HG03175 (cell line): ENCODE results near the gene PRDM1.
A peak's percentile ranks its signal among the peaks of the same experiment; 100 is the strongest.

Experiments
- ATAC-seq: cut with Tn5 transposase; IDR thresholded peaks from one replicate; pipeline ENCODE4 v1.9.1; 2021; ENCODE audit warnings: mild to moderate bottlenecking, moderate library complexity; ENCODE audit not compliant: unreplicated experiment

Gene PRDM1

DNA sequence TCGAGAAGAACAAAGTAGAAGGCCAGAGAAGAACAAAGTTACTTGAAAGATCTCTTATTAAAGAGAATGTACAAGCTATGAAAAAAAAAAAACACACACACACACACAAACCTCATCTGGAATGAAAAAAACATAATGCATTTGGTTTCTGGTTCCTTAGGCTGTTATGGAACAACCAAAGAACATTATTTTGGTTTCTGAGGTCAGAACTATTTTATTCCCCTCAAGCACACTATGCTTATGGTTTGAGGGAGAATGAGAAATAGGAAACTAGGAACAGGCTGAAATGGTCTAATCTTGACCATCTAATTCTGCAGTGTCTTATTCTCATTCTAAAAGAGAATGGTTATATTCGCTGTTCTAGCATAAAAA lies 8.8 kb downstream of the PRDM1 start:
- no peak for ATAC-seq

DNA sequence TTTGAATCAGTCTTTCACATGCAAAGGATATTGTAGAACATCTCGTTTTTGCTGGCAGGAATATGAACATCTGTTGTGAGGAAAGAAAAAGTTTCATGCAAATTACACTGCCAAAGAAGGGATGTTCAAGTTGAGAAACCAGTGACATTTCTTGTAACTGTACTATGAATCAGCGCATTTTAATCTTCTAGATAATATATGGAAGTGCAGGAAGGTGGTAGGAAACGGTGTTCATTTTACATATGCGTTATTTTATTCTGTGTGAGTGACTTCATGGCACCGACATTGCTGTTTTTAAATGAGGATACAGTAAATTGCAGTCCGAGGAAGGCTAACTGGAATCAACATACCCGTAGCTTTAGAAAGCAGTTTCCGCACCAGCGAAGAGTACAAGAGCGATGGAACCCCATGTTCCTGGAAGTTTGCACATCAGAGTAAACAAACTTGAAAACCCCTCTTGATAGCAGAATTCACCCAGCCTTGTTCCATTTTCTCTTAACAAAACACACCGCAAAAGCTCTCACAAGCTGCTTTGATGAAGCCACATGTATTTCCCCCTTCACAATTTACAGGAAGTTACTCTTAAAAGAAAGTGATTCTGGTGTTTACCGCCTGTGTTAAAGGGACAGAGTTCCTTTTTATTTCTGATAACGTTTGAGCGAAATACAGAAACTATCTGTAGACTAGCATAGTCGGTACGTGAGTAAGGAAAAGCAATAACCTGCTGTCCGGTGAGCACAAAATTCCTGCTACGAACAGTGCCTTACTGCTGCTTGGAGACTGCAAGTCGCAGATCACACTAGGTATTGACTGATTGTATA lies 11.5 kb downstream of the PRDM1 start:
- ATAC-seq = peak; percentile 50

GRCh38 chr6:106098383-106099234 lies 12.5 kb downstream of the PRDM1 start:
- ATAC-seq = peak; percentile 44

DNA sequence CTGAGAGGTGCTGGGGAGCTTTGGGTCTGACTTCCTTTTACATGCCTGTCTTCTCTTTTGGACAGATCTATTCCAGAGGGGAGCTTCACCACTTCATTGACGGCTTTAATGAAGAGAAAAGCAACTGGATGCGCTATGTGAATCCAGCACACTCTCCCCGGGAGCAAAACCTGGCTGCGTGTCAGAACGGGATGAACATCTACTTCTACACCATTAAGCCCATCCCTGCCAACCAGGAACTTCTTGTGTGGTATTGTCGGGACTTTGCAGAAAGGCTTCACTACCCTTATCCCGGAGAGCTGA lies 13.1 kb downstream of the PRDM1 start:
- ATAC-seq = no peak

GRCh38 chr6:106100755-106101154 lies 14.6 kb downstream of the PRDM1 start:
- no peak for ATAC-seq

DNA sequence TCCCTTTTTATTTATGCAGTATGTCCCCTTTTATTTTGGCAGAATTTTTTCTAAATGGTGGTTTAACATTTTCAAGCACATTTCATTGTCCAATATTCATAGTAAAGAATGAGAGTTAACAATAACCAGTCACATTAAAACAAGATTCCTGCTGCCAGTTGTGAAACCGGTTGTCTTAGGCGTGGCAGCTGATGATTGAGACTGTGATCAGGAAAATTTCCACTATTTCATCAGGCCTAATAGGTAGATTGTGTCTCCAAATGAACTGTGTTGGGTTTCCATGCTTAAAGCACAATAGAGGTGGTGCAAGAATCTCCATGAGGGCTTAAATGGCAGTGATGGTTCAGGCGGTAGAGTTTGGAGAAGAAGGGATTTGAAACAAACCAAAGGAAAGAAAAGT lies 15.3 kb downstream of the PRDM1 start:
- no peak for ATAC-seq

DNA sequence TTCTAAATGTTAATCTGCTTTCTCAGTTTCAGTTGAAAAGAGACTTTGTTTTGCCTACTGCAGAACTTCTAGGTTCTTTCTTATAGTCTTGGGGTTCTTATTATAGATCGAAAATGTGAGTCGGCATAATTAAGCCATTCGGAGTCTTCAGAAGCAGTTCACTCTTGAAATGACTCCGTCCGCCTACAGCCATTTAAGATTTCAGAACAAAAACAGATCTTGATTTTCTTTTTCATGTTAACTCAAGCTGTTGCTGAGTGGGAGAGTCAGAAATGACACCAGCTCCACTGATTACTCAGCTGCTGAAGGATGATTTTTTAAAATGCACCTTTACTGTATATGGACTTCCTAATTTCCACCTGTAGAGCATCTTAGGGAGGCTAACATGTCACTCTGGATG lies 15.9 kb downstream of the PRDM1 start:
- ATAC-seq = peak; percentile 60

- no peak for ATAC-seq
Observed at GRCh38 chr6:106102967-106103727, 17.0 kb downstream of the PRDM1 start.

GRCh38 chr6:106103728-106104109 lies 17.6 kb downstream of the PRDM1 start:
- peak; percentile 48 for ATAC-seq

- no peak for ATAC-seq
Observed at GRCh38 chr6:106104476-106104875, 18.3 kb downstream of the PRDM1 start.

- ATAC-seq = no peak
Observed at GRCh38 chr6:106104941-106105340, 18.8 kb downstream of the PRDM1 start.

DNA sequence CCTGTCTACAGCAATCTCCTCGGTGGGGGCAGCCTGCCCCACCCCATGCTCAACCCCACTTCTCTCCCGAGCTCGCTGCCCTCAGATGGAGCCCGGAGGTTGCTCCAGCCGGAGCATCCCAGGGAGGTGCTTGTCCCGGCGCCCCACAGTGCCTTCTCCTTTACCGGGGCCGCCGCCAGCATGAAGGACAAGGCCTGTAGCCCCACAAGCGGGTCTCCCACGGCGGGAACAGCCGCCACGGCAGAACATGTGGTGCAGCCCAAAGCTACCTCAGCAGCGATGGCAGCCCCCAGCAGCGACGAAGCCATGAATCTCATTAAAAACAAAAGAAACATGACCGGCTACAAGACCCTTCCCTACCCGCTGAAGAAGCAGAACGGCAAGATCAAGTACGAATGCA lies 19.4 kb downstream of the PRDM1 start:
- no peak for ATAC-seq

GRCh38 chr6:106106276-106107042 lies 20.3 kb downstream of the PRDM1 start:
- ATAC-seq = no peak

DNA sequence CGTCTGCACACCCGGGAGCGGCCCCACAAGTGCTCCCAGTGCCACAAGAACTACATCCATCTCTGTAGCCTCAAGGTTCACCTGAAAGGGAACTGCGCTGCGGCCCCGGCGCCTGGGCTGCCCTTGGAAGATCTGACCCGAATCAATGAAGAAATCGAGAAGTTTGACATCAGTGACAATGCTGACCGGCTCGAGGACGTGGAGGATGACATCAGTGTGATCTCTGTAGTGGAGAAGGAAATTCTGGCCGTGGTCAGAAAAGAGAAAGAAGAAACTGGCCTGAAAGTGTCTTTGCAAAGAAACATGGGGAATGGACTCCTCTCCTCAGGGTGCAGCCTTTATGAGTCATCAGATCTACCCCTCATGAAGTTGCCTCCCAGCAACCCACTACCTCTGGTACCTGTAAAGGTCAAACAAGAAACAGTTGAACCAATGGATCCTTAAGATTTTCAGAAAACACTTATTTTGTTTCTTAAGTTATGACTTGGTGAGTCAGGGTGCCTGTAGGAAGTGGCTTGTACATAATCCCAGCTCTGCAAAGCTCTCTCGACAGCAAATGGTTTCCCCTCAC lies 21.0 kb downstream of the PRDM1 start:
- ATAC-seq = no peak

- no peak for ATAC-seq
Observed at GRCh38 chr6:106108129-106108528, 22.0 kb downstream of the PRDM1 start.

DNA sequence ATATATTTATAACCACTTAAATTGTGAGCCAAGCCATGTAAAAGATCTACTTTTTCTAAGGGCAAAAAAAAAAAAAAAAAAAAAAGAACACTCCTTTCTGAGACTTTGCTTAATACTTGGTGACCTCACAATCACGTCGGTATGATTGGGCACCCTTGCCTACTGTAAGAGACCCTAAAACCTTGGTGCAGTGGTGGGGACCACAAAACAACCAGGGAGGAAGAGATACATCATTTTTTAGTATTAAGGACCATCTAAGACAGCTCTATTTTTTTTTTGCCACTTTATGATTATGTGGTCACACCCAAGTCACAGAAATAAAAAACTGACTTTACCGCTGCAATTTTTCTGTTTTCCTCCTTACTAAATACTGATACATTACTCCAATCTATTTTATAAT lies 22.9 kb downstream of the PRDM1 start:
- ATAC-seq = no peak

DNA sequence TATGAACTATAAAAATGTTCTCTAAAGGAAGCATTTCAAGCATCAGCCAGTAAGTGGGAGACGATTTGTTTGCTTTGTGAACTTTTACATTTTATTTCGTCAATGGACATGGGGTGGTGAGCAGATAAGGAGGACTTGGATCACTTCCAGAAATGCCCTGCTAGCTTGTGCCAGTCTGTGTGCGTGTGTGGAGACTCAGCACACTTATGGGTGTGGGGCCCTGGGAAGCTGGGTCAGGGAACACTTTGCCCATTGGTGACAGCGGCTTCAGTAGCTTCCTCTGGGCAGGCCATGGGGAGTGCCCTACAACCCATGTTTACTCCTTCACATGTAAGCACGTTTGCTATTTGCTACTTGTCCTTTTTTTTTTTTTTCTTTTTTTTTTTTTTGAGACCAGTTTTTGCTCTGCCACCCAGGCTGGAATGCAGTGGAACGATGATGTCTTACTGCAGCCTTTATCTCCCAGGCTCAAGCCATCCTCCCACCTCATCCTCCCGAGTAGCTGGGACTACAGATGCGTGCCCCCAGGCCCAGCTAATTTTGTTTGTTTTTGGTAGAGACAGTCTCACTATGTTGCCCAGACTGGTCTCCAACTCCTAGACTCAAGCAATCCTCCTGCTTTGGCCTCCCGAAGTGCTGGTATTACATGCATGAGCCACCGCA lies 24.2 kb downstream of the PRDM1 start:
- no peak for ATAC-seq

GRCh38 chr6:106112433-106112832 lies 26.3 kb downstream of the PRDM1 start:
- ATAC-seq = no peak

DNA sequence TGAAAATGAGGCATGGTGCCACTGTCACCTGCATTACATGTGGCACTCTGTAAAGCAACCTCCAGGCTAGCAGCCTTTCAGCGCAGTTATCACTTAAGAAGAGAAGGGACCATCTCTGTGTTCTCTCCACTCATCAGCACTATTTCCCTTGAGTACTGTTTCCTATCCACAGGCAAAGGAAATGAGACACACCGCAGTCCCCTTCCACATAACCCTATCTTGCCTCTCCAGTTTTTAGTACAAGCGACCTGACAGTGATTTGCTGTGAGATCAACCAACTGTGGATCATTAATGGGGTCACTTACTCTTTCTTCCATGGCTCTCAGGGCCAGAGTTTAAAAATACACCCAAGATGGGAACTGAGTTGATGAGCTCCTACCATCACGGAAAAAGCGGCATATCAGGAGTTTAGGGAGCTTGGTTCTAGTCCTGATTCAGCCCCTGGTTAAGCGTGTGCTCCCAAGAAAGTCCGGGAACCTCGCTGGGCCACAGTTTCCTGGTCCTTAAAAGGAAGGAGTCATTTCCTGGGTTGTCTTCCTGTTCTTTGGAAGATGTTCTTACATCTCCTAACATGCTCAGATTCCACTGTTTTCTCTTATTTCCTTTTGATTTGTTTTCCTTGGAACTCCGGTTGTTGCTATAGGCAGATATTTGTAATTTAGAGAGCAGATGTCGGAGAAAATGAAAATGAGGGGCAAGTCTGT lies 27.3 kb downstream of the PRDM1 start:
- ATAC-seq = no peak
